GM15510 (cell line): ENCODE results near the gene SHROOM4.

Source experiments
- POLR2A ChIP-seq: IDR thresholded peaks from 3 replicates; pipeline ENCODE4 v1.6.1; 2011; ENCODE audit warnings: borderline replicate concordance; ENCODE audit not compliant: insufficient read length; ENCODE audit errors: extremely low read depth

The SHROOM4 gene

GRCh38 chrX:50747471-50747900 is 66.5 kb downstream of the SHROOM4 start:
- TF ChIP-seq POLR2A, result no peak

- TF ChIP-seq POLR2A, result no peak
Measured at GRCh38 chrX:50736656-50737055, 77.3 kb downstream of the SHROOM4 start.

GRCh38 chrX:50726296-50726695 is 87.7 kb downstream of the SHROOM4 start:
- TF ChIP-seq POLR2A, result no peak

GRCh38 chrX:50725310-50725709 is 88.7 kb downstream of the SHROOM4 start:
- no peak for TF ChIP-seq POLR2A

DNA sequence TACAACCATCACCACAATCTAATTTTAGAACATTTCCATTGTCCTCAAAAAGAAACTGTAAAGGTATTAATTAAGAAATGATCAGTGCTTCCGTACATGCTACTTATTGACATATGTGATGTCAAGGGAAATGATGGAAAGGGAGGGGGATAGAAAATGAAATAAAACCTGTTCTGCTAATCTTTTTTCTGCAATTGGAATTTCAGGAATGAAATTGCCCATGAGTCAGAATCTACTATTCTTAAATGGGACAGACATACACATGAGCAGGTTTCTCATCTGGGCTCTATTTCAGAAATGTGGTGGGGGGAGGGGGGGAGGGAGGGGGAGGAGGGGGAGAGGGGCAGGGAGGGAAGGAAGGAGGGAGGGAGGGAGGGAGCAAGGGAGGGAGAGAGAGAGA is 91.0 kb downstream of the SHROOM4 start:
- no peak for TF ChIP-seq POLR2A

DNA sequence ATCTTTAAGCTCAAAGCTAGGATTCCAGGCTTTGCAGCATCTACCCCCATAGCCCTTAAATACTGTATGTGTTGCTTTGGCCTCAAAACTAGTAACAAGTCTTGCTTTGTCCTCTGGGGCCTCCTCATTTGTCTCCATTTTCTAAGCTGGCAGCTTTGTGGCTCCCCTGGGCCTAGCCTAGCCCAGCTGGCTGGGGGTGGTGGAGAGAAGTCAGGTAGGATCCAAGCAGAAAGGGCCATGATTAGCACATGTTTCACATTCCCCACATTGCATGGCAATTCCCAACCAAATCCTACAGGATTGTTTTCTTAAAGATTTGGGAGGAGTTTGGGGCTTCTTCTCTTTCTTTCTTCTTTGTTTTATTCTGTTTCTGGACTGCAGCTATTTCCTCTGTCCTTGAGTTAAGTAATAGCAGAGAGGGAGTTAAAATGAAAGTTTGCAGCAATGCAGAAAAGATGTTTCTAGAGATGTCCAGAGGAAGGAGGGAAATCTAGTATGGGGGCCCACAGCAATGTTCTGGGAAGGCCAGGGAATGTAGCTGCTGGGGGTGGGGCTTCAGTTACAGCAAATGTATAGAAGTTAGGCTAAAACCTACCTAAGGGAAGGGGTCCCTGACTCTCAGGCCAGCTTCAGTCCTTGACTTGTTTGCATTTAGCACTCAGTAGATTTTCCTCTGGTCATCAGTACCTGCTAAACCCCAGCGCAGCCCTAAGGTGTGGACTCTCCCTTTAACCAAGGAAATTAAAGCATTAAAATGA is 92.1 kb downstream of the SHROOM4 start:
- TF ChIP-seq POLR2A, result no peak

DNA sequence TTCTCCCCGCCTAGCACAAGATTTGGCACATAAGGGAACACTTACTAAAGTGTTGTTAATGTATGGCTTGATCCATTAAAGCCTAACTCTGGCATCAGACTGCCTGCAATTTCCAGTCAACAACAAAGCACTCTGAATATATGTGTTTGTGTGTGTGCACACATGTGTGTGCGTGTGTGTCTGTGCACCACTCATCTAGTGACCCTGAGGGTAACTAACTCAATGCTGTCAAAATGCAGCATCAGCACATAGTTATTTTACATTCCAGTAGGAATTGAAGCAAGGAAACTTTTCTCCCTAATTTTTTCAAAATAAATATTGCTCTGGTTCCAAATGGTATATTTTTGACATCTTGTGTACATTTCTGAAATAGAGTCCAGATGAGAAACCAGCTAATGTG is 94.4 kb downstream of the SHROOM4 start:
- no peak for TF ChIP-seq POLR2A

DNA sequence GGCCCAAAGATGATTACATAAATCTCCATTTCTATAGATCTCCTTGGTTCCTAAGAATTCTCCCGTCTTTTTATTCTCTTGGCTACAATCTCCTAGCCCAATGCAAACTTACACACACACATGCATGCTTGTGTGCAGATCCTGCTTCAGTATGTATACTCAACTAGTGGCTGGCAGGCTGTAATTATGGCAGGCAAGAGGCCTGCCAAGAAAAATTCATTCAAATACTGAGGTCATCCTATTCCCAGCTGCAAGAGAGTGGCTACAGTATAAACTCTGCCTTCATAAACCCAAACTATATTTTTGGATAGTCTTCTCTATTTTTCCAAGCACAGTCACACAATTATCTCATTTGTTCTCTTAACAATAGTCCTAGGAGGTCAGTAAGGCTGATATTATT is 95.2 kb downstream of the SHROOM4 start:
- no peak for TF ChIP-seq POLR2A

- no peak for TF ChIP-seq POLR2A
Measured at GRCh38 chrX:50716706-50717105, 97.3 kb downstream of the SHROOM4 start.

DNA sequence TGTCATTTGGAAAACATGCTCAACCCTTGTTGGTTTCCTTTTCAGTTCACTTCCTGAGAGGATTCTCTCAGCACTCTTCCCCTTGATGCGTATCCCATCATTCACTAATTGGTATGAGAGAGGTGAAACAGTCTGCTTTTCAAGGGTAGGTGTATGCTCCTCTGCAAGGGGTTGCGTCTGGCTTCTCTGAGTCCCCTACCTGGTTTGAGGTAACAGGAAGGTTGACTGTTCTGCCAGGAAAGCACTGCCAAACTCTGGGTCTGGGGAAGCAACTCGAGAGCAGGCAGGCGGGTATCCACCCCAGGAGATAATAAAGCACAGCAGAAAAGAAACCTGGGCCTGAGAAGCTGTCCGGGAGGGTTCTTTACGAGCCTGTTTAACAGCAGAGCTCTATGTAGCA is 101.2 kb downstream of the SHROOM4 start:
- TF ChIP-seq POLR2A, result no peak

GRCh38 chrX:50711907-50712306 is 102.1 kb downstream of the SHROOM4 start:
- no peak for TF ChIP-seq POLR2A

GRCh38 chrX:50707955-50708699 is 105.9 kb downstream of the SHROOM4 start:
- no peak for TF ChIP-seq POLR2A

- TF ChIP-seq POLR2A, result no peak
Measured at GRCh38 chrX:50707405-50707804, 106.6 kb downstream of the SHROOM4 start.

- TF ChIP-seq POLR2A, result no peak
Measured at GRCh38 chrX:50705042-50705441, 109.0 kb downstream of the SHROOM4 start.

DNA sequence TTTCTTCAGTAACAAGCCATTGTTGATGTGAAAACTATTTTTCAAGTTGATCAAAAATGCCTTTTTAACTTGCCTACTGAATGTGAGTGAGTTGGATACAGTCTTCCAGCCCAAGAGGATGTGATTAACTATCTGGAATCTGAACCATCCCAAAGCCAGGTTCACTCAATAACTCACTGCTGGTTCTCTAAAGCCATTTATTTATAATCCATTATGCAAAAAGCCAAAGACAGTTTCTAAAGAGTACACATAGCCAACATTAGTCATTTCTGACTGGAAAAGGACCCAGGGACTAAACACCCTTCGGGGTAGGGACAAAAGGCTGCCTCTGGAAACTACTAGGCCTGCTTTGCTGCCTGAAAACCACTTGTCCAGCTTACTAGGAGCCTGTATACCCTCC is 109.6 kb downstream of the SHROOM4 start:
- no peak for TF ChIP-seq POLR2A

GRCh38 chrX:50700921-50701320 is 113.1 kb downstream of the SHROOM4 start:
- no peak for TF ChIP-seq POLR2A
